ENCODE data around the gene FYB2.

GRCh38 chr1:56820755-56821461 lies 1.7 kb upstream of the FYB2 start:
- TF ChIP-seq CTCF (IDR thresholded peaks at IDR 0.05), result peak; percentile 65 to 92 (median 85)
- no peak for TF ChIP-seq POLR2A (IDR thresholded peaks at IDR 0.05)

Data from esophagus squamous epithelium (tissue), 4 donors.